DMS 273 treated with DMSO at 0.1 percent for 48 hours (cell line): ENCODE measurements around the gene CASKIN1.
"Not testable (repeated sequence)": the region's sequence is repeated elsewhere in the genome, so short reads cannot be mapped to it uniquely, and the experiment has no call there.

ENCODE experiments used
- DNase-seq: peaks from one replicate; lab custom pipeline; 2025; lab: John Stamatoyannopoulos, UW

Gene CASKIN1

DNA sequence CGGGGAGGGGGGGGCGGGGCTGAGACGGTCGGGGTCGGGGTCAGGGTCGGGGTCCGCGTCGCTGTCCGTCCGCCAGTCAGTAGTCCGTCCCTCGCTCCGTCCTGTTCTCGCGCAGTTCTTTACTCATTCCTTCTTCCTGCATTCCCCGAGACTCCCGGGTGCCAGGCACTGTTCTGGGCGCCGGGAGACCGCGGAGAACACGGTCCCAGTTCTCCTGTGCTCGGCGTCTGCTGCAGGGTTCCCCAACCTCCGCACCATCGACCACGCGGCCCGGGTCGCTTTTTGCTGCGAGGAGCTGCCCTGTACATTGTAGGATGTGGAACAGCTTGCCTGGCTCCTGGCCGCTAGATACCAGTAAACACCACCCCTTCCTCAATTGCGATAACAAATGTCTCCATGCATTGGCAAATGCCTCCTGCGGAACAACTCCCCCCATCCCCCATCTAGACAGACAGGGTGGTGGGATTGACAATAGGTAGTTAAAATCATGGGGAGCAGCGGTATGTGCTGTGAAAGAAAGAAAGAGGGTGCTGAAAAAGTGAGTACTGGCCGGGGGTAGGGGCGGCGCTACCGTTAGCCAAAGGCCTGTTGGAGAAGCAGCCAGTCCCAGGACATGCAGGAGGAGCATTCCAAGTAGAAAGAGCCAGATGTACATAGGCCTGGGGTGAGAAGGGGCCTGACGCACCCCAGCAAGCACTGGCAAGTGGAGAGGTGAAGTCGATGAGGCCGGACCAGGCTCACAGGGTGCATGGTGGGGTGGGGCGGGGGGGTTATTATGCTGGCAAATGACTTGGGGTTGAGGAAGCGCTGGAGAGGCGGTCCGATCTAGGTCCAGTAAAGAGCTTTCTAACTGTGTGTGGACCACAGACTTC lies 40.2 kb downstream of the CASKIN1 start:
- DNase-seq = peak; percentile 43

DNA sequence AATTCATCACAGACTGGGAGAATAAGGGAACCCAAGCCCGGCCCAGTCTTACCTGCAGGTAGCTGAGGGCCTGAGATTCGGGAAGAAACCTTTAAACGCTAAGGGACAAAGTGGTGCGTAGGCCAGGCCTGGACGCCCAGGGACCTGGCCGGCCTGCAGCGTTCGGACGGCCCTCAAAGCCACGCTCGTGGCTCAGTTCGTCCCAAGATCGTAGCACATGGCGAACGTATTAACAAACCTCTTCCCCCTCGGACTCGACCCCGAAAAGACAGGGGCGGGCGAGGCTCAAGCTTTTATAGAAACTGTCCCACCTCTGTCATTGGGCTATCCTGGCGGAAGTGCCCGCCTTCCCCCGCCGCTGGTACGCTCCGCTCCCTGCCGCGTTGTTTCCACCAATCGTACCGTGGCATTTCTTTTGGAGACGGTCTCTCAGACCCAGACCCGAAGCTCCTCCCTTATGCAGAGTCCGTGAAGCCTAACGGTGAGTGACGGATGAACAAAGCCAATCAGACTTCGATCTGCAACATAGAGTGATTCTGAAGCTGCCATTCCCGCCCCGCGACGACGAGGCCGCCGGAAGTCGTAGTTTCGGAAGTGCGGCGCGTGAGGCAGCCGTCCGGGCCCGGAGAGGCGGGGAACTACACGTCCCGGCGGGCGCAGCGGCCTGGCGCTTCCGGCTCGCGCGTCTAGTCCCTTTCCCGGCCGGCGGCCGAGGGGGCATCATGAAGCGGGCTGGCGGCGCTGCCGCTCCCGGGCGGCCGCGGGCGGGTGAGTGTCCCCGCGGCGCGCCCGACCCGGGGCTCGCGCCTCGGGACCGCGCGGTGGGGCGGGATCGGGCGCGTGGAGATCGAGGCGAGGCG lies 41.1 kb downstream of the CASKIN1 start, which contains the start of gene TRAF7:
Gene TRAF7, plus strand, starts transcription at position 692 of the 860 bp plus-strand sequence. CDS start 8,139 bp downstream, outside the sequence.
- DNase-seq = peak; percentile 99

DNA sequence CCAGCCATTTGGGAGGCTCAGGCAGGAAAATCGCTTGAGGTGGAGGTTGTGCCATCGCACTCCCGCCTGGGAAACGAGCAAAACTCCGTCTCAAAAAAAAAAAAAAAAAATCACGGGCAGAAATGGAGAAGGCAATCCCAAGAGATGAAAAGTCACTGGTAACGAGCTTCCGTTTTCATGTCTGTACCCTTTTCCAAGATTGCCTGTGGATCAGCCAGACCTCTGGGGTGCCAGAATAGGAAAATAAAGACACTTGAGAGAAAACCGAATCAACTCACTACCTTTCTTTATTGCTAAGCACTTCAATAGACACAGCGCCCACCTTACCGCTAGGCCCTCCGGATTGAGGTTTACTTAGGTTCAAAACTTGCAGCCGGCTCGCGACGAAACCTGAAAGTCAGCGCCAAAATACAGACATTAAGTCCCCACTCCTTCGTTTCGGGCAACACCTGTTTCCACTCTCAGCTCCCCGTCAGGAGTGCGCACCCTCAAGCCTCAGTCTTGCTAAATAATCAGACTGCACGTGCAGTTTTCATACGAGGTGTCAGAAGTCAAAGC lies 41.8 kb downstream of the CASKIN1 start:
- no peak for DNase-seq

DNA sequence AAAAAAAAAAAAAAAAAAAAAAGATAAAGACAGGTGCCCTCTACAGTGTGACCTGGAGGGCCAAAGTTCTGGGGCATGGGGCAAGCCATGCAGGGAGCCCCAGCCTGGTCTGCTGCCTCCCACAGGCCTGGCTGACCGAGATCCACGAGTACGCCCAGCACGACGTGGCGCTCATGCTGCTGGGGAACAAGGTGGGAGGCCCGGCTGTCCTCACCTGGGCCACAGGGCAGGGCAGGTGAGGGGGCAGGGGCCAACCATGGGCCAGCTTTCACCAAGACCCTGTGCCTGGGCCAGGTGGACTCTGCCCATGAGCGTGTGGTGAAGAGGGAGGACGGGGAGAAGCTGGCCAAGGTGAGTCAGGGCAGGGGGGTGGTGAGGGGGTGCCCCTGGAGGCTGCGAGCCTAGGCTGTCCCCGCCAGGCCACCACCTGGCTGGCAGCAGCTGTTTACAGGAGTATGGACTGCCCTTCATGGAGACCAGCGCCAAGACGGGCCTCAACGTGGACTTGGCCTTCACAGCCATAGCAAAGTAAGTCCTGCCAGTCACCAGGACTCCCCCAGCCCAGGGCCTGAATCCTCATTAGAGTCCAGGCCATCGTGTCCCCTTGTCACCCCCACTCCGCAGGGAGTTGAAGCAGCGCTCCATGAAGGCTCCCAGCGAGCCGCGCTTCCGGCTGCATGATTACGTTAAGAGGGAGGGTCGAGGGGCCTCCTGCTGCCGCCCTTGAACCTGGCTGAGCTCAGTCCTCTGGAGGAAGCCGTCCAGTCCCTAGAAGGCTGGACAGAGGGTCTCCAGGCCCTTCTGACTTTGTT lies 43.5 kb downstream of the CASKIN1 start:
- DNase-seq = peak; percentile 58

DNA sequence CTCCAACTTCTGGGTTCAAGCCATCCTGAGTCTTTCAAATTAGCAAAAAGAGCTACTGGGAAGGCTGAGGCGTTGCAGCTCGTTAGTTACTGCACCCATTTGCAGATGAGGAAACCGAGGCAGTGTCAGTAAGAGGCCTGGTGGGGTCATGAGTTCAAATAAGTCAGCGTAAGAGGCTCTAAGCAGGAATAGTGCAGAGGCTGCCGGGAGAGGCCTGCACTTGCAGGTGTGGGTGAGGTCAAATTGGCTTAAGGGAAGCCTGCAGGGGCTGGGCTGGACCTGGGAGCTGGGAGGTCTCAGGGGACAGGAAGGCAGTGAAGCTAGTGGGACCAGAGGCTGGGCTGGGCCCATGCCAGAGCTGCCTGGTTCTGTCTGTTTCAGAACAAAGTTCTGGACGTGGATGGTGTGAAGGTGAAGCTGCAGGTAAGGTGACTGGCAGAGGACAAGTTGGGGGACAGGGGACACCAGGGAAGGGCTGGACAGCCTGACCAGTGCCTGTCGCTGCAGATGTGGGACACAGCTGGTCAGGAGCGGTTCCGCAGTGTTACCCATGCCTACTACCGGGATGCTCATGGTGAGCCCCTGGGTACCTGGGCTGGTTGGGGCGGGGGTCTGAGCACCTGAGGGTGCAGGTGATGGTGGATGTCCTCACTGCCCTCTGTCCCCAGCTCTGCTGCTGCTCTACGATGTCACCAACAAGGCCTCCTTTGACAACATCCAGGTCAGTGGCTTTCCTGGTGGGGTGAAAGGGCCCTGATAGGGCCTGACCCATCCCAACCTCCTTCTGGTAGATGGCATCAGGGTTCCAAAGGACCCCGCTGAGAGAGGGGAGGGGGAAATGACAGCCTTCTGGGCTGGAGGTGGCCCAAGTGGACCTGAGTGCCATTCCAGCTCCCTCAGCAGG lies 45.0 kb downstream of the CASKIN1 start:
- DNase-seq = peak; percentile 96

DNA sequence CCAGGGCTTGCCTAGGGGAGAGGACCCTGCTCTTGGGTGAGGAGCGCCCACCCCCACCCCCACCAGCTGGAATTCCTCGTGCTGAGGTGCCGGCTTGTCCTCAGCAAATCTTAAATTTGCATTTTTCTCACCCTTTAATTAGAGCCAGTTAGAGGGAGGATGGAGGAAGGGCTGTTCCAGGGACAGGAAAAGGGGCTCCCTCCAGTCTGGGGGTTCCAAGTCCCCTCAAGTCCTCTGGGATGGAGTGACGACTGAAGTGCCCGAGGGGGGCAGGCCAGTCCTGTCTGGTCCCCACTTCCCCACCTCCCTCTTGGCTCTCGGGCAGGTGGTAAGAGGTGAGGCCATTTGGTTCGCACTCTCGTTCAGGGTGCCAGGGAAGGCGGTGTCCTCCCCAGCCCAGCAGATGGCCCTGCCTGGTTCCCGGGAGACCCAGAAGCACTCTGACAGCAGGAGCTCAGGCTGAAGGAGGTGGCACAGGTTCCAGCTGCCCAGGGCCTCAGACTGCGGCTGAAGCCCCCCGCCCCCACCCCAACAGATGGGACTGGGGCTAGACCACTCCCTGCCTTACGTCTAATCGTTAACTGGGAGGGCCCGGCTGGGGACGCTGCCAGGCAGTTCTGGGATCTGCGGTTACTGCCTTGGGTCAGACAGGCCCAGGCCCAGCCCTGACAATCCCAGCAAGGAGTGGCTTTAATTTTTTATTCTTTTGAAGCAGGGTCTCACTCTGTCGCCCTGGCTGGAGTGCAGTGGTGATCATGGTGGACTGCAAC lies 45.8 kb downstream of the CASKIN1 start:
- DNase-seq = peak; percentile 98

DNA sequence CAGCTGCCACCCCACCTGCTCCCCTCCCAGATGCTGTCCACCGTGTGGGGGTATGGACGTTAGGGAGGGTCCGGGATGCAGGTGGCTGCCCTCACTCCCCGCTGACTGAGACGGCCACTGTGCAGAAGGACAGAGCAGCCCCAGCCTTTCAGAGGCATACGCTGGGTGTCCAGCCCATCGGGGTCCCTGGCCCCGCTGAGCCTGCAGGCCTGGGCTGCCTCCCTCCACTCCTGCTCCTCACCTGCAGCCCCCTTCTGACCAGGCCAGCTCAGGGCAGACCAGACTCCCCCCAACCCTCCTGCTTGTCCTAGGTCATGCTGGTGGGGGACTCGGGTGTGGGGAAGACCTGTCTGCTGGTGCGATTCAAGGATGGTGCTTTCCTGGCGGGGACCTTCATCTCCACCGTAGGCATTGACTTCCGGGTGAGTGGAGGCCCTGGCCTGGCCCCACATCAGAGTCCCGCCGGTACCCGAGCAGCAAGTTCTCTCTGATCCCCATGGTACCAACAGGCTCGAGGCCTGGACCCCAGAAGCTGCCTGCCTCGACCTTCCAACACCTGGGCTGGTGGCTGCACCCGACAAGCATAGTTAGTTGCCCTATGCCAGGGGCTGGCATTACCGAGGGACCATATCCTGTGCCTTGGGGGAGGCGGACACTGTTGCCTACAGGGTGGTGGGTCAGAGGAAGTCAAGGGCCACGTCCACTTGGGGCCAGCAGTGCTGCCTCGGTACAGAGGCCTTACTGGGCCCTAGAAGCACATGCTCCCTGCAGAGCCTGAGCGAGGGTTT lies 46.6 kb downstream of the CASKIN1 start:
- DNase-seq = peak; percentile 19

DNA sequence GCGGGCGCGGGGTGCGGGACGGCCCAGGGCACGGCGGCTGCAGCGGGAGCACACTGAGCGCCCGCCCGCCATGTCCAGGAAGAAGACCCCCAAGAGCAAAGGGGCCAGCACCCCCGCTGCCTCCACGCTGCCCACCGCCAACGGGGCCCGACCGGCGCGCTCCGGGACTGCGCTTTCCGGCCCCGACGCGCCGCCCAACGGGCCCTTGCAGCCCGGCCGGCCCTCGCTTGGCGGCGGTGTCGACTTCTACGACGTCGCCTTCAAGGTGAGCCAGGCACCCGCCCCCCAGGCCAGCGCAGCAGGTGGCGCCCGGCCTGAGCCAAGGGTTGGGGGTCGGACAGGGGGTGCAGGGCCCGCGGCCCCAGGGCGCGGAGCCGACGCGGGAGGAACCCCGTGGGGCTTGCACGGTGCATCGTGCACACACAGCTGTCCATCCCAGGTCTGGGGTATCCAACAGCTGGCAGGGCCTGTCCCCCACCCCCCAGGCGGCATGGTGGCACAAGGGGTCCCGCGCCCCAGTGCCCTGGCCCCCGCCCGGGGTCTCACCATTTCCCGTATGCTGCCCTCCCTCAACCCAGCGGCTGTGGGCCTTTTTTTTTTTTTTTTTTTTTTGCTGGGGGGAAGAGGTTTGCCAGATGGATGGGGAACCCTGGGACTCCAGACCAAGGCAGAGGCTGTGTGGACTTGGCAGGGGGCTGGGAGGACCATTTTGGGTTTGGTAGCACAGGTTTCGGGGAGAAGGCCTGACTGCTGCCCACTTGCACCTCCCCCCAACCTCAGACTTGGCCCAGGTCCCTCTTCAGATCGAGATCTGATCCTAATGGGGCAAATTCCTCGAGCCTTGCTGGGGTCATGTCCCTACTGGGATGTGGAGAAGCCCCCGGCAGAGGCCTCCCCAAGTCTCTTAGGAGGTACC lies 47.4 kb downstream of the CASKIN1 start:
- peak; percentile 54 for DNase-seq

DNA sequence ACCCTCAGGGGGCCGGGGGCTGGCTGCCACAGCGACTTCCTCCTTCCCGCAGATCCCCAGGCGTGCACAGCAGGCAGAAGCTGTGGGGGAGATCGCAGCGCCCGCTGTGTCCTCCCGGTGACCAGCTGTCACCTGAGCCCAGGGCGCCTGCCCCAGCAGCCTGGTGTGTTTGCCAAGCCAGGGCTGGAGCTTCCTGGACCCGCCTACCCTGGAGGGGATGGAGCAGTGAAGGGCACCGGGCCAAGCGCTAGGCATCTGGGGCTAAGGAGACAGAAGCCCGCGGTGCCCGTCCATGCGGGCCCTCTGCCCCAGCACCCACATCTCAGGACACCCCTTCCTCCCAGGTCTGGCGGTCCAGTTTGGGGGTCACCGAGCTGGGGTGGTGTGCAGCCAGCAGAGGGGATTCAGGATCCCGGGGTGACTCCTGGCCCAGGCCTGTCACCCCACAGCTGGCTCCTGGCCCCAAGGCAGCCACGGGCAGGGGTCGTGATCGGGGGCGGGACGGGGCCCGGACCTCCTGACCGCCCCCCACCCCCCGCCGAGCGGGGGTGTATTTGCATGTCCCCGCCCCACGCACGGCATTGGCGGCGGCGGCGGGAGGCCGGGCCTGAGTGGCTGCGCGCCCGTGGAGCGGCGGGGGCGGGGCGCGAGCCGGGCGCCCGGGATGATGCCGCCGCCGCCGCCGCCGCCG lies 48.3 kb downstream of the CASKIN1 start, which contains the start of gene RAB26:
Gene RAB26, plus strand, starts transcription at position 645 of the 691 bp plus-strand sequence. CDS start 159 bp downstream, outside the sequence.
- DNase-seq = peak; percentile 92

DNA sequence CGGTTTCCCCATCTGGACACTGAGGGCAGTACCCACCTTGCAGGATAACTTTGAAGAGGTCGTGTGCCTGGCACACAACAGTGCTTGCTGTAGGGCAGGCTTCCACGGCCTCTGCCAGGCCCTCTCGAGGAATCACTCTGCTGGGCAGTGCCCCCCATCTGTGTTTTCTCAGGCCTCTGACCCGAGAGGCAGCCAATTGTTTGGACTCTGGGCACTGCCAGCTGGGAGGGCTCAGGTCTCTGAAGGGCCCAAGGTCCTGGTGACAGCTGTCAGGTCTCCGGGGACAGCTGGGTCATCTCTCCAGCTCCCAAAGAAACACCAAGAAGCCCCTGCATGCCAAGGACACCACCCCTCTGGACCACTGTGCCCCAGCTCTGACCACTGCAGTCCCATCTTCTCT lies 49.0 kb downstream of the CASKIN1 start:
- no peak for DNase-seq

DNA sequence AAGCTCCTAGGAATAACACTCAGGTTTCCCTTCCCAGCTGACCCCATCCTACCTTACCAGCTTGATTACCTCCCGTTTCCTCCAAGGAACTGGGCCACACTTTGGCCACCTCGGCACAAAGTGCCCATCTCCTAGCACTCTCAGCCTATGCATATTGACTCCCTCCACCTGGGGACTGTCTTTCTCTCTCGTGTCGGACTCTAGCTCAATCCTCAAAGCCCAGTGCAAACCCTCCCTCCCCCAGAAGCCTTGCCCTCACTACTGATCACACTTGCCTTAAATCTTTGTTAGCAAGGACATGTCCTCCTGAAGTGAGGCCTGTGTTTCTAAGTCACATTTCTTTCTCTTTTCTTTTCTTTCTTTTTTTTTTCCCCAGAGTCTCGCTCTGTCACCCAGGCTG lies 50.6 kb downstream of the CASKIN1 start:
- no peak for DNase-seq

DNA sequence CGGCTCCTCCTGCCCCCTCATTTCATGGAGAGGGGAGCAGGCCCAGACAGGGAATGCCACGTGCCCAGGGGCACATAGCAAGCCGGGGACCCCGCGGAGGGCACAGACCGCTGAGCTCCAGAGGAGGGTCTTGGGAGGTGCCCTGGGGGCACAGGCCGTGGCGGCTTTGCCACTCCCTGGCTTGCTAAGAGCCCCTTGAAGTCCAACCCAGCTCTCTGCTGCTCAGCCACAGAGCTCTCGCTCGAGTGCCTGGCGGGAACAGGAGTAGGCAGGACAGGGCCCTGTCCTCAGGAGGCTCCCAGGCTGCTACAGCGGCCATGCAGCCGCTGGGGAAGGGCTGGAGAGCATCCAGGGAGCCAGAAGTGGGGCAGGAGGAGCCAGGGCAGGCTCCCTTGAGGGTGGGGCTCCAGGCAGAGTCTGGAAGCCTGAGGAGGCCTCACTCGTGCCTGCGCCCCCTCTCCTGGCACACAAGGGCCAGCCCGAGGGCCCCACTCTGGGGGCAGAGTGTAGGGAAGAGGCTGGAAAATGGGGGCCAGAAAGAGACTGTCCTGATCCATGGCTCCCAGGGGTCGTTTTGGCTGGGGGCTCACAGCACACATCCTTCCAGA lies 52.4 kb downstream of the CASKIN1 start:
- no peak for DNase-seq

DNA sequence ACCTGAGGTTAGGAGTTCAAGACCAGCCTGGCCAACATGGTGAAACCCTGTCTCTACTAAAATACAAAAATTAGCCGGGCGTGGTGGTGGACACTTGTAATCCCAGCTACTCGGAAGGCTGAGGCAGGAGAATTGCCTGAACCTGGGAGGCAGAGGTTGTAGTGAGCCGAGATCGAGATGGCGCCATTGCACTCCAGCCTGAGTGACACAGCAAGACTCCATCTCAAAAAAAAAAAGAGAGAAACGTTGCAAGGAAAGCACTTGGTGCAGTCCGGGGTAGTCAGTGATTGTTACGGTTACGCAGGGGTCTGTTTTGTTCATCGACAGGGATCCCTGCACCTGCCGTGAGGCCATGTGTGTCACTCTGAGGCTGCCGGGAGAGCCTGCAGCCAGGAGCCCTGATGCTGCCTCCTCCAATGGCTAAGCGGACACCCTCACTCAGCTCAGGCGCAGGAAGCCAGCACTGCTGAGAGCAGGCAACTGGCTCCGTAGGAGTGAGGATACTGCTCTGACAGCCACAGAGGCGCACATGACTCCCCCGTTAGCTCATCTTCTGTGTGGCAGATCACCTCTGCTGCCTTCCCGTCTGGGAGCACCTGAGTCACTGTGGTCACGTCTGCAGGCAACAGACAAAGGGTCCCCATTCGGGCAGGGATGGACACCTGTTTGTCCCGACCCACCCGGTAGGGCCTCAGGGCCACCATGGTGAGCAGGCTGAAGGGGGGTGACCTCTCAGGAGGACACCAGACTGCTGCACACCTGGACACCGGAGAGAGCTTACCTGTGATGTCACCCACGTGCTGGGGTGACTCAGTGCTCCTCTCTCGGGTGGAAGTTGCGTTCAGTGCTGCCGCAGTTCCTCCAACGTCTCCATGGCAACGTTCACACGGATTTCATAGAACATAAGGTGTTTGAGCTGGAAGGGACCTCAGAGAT lies 53.2 kb downstream of the CASKIN1 start:
- no peak for DNase-seq

DNA sequence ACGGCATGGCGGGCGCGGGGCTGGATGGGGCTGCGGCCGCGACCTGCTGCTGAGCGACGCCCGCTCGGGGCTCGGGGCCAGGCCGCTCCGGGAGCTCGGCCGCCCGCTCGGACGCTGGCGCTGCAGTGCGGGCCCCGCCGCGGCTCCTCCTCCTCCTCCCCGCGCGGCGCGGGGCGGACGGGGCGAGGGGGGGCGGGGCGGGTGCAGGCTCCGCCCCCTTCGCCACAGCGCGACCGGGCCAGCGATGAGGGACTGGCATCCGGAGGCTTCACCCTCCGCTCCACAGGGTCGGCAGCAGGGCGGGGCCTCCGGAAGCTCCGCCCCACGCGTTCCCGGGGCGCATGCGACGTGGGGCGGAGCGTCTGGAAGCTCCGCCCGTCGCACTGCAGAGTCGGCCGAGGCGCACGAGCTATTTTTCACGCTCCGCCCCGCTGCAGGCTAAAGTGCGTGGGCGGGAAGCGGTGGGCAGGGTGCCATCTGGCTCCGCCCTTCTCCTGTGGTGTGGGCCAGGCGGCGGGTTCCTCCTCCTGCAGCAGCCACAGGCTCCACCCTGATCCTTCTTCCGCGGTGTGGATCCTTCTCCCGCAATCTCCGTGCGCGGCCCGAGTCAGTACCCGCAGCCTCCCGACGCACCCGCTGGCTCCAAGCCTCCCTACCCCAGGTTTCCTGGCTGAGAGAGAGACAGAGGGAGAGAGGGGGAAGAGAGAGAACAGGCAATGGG lies 60.5 kb downstream of the CASKIN1 start, which contains the start of gene PKD1:
Gene PKD1, minus strand, starts transcription at position 129 of the 721 bp plus-strand sequence. CDS start 209 bp downstream, outside the sequence.
- peak; percentile 67 for DNase-seq

DNA sequence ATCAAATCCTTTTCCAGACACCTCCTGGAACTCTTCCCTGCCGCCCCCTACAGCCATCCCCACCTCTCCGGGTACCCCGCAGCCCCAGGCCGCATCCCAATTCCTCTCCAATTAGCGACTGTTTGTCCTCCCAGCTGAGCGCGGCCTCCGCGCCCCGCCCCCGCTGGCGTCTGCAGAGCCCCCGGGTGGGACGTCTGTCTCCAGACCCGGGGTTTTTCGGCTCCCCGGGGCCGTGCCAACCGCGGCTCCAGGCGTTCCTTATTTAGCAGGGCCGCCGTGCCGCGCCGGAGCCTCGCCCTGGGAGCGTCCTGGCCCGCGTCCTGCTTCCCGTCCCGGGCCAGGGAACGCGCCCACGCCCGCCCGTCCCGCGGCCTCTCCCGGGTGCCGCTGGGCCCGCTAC lies 61.3 kb downstream of the CASKIN1 start:
- DNase-seq = not testable (repeated sequence)
